ENCODE results near the gene SIRT5. TPM values are rescaled to one million over a fixed set of nuclear protein-coding genes. Genes with fewer than 3 reads are reported as not detected.

The SIRT5 gene
- total RNA-seq, 1 experiment from 2014 or later = 14.3 TPM

GRCh38 chr6:13524801-13525508 is 49.4 kb upstream of the SIRT5 start:
- TF ChIP-seq, protein P1, sequence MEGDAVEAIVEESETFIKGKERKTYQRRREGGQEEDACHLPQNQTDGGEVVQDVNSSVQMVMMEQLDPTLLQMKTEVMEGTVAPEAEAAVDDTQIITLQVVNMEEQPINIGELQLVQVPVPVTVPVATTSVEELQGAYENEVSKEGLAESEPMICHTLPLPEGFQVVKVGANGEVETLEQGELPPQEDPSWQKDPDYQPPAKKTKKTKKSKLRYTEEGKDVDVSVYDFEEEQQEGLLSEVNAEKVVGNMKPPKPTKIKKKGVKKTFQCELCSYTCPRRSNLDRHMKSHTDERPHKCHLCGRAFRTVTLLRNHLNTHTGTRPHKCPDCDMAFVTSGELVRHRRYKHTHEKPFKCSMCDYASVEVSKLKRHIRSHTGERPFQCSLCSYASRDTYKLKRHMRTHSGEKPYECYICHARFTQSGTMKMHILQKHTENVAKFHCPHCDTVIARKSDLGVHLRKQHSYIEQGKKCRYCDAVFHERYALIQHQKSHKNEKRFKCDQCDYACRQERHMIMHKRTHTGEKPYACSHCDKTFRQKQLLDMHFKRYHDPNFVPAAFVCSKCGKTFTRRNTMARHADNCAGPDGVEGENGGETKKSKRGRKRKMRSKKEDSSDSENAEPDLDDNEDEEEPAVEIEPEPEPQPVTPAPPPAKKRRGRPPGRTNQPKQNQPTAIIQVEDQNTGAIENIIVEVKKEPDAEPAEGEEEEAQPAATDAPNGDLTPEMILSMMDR (conservative IDR thresholded peaks at IDR 0.05) = no peak
- H3K23me2 ChIP-seq (ENCODE audit: insufficient read length, low read depth, low read length, poor library complexity, severe bottlenecking) = no peaks in the 10 kb centered on the region
- H2BK20ac ChIP-seq (ENCODE audit: low read depth, low read length, poor library complexity, severe bottlenecking) = no peak overlapping the region
- DNase-seq = no peak
- no peak overlapping the region for H2BK12ac ChIP-seq (ENCODE audit: insufficient read length, low read depth, low read length)
- Mint-ChIP-seq H3K27ac (no peak overlapping the region), H3K4me3 (no peak overlapping the region), H3K9me3 (0 out of 5 replicates have a peak, but pooled peaks cover 0 to 2% of the 10 kb centered on the region in 2 experiments), H3K27me3 (ENCODE audit: low read depth) (no peaks in the 10 kb centered on the region; the same call in 1 of the 2 replicates), H3K36me3 (ENCODE audit: insufficient read depth in 1 of 3, low read depth in 3 of 3) (no peaks in the 10 kb centered on the region), H3K4me1 (peaks cover 18 to 19% of the 10 kb centered on the region in 2 experiments)
- H3K27me3 ChIP-seq (ENCODE audit: insufficient read depth, low read length) = no peaks in the 10 kb centered on the region
- H3K9me3 ChIP-seq (ENCODE audit: control insufficient read depth, low read depth, low read length) = no peaks in the 10 kb centered on the region
- no peak overlapping the region for H2BK15ac ChIP-seq (ENCODE audit: low read depth, low read length)
- WGBS (ENCODE audit: extremely low coverage, insufficient read length, low lambda C conversion rate) = no CpG with 5 or more reads among the region's 12 CpGs
- H3K23ac ChIP-seq (ENCODE audit: insufficient read length, low read depth, low read length) = no peak overlapping the region
- no peaks in the 10 kb centered on the region for H3K79me2 ChIP-seq (ENCODE audit: insufficient read depth, low read length)
- no peak overlapping the region for H3K4me2 ChIP-seq (ENCODE audit: insufficient read depth, insufficient read length, low read length)
- H3K56ac ChIP-seq (ENCODE audit: insufficient read length, low read depth, low read length) = no peak overlapping the region
- H3K4me1 ChIP-seq (ENCODE audit: insufficient read depth, low read length) = no peaks in the 10 kb centered on the region
- no peak overlapping the region for H2BK120ac ChIP-seq (ENCODE audit: low read depth, low read length, poor library complexity, severe bottlenecking)
- H4K20me1 ChIP-seq (ENCODE audit: control insufficient read depth, insufficient read depth, insufficient read length) = no peaks in the 10 kb centered on the region
- no peak overlapping the region for H3K27ac ChIP-seq (ENCODE audit: insufficient read length, low read depth, low read length)
- H4K8ac ChIP-seq (replicated peaks; ENCODE audit: insufficient read length, low read depth, low read length) = no peak overlapping the region
- no peak overlapping the region; the same call in 1 of the 2 replicates for H3K14ac ChIP-seq (ENCODE audit: insufficient read depth, low read length)
- no peak overlapping the region for H3T11ph ChIP-seq (ENCODE audit: low read length)
- H4K91ac ChIP-seq (ENCODE audit: insufficient read length, low read depth, low read length) = no peak overlapping the region
- no peaks in the 10 kb centered on the region for H3K79me1 ChIP-seq (ENCODE audit: insufficient read depth, low read depth, low read length, poor library complexity, severe bottlenecking)
- H2AK5ac ChIP-seq (ENCODE audit: insufficient read length, low read length) = no peak overlapping the region
- no peak overlapping the region for H2BK5ac ChIP-seq (ENCODE audit: insufficient read length, low read length)
- H3K18ac ChIP-seq (ENCODE audit: insufficient read length, low read depth, low read length) = no peak overlapping the region
- H3K9ac ChIP-seq (ENCODE audit: extremely low read depth, insufficient read length, low read length) = no peak overlapping the region
- no peak overlapping the region for H4K5ac ChIP-seq (ENCODE audit: insufficient read length, low read depth, low read length)
- no peak overlapping the region for H2AFZ ChIP-seq (ENCODE audit: low read length)
- no peak overlapping the region for H3K4ac ChIP-seq (ENCODE audit: low read depth, low read length)
